Right cardiac atrium (tissue), 5 donors: ENCODE measurements around the gene GRIK4. TPM values are rescaled to one million over a fixed set of nuclear protein-coding genes. Genes with fewer than 3 reads are reported as not detected.

Source experiments
- ATAC-seq, 2 donors: fragments of 200-7000 bp; cut with Tn5 transposase; one replicate each; pipeline versions ENCODE4 v1.8.0 to v1.9.1; 2020; ENCODE audit warnings: moderate library complexity in 2 of 2, mild to moderate bottlenecking in 1 of 2
- DNase-seq, 3 donors: peaks; one replicate each; pipeline ENCODE4 v3.0.0-alpha.2; 2020
- H3K27ac ChIP-seq: one replicate; pipeline ENCODE4 v1.5.1; 2013; ENCODE audit warnings: mild to moderate bottlenecking, low read length, control low read depth, moderate library complexity
- H3K27me3 ChIP-seq: one replicate; pipeline ENCODE4 v1.6.1; 2013; ENCODE audit not compliant: control insufficient read depth, insufficient read depth
- H3K4me1 ChIP-seq: one replicate; pipeline ENCODE4 v1.6.1; 2013; ENCODE audit warnings: low read length; ENCODE audit not compliant: control insufficient read depth, insufficient read depth
- H3K4me3 ChIP-seq: one replicate; pipeline ENCODE4 v1.5.1; 2013; ENCODE audit warnings: low read length, control low read depth
- H3K9me3 ChIP-seq: one replicate; pipeline ENCODE4 v1.6.1; 2013; ENCODE audit warnings: low read length; ENCODE audit not compliant: control insufficient read depth
- WGBS: extraction: QIAGEN DNeasy Blood & Tissue Kit; methylation state at CpG from one replicate; pipeline ENCODE4 v1.1.7; 2013; 5-methylcytosine and 5-hydroxymethylcytosine counted together
- intact Hi-C, 4 donors: fragments of 100-400 bp; cut with DNase I; formaldehyde crosslinking; loops; one replicate each; pipeline versions ENCODE4 v1.11.0 to v1.14.0; 2022 to 2023
- polyA plus RNA-seq: library from polyadenylated mRNA; stranded (reverse); fragments of 200-250 nt; gene quantifications from one replicate; pipeline ENCODE4 v1.2.3, GENCODE V29; 2013
- total RNA-seq, 4 donors: library from RNA; stranded (reverse); fragmentation: NEBNext Ultra II Directional; extraction: Animal tissue kit (Norgen Biotek cat#: 25700); gene quantifications; one replicate each; pipeline ENCODE4 v1.2.1, GENCODE V29; 2021
- donor health status: healthy with polysubstance abuse.
- donor health status: DM: no; HTN: yes; CAD: no.
- donor health status: DM: no; HTN: no; CAD: no.
- donor health status: DM: no; HTN: yes; CAD: no; lungs with severe emphysema.
- donor health status: DM: yes; HTN: yes; CAD: no.

Gene GRIK4
- total and polyA plus RNA-seq, 5 donors = 0.32 to 3.4 (median 0.80) TPM; not detected in 1

DNA sequence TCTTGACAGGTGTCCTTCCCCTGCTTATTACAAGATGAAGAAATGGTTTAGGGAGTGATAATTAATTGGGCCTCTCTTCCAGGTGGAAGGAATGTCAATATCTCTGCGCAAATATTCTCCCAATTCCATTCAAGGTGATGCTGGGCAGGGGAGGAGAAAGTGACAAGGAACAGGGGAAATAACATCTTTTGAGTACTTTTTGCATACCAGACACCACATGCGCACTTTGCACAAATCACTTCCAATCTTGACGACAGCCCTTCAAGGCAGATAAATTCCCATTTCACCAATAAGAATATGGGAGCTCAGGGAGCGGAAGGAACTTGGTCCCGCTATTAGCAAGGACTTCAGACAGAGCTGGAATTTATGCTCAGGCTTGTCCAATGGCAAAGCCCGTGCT lies 367.2 kb downstream of the GRIK4 start:
- ATAC-seq (no peak), DNase-seq (no peak)
- intact Hi-C loops = no loop called here
- Histone ChIP-seq H3K27ac (no peak overlapping the region), H3K4me1 (peaks cover 5% of the 10 kb centered on the region), H3K9me3 (no peaks in the 10 kb centered on the region), H3K4me3 (no peak overlapping the region), H3K27me3 (no peaks in the 10 kb centered on the region)
- WGBS = 85% methylated on average over 6 of the region's 6 CpGs

DNA sequence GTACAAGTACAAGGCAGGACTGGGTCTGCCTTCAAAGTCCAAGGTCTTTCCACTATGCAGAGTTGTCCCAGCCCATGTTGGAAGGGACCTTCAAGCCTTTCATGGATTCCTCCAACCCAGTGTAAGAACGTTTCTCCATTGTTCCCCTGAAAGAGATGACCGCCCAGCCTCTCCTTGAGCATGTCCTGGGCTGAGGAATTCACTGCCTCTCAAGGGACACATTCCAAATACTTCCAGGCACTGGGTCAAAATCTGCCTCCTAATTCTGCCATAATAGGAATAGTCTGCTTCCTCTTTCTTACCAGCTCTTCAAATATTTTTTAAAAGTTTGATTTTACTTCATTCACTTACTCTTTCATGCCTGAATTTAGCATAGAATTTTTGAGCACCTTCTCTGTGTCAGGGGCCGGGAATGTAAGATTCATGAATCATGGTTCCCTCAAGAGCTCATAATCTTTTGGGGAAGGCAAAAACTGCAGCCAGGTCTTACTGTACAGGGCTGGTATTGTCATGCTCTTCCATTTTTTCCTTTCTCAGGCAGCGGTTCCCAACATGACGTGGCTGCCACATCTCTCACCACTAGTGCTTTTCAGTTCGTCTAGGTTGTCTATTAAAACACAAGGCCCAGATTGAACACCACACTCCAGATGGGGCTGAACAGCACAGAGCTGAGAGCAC lies 369.1 kb downstream of the GRIK4 start:
- DNase-seq (no peak), ATAC-seq (no peak)
- intact Hi-C loops = no loop called here
- Histone ChIP-seq H3K4me1 (peaks cover 5% of the 10 kb centered on the region), H3K9me3 (no peaks in the 10 kb centered on the region), H3K4me3 (no peak overlapping the region), H3K27ac (no peak overlapping the region), H3K27me3 (no peaks in the 10 kb centered on the region)
- WGBS = 67% methylated on average over 6 of the region's 6 CpGs

DNA sequence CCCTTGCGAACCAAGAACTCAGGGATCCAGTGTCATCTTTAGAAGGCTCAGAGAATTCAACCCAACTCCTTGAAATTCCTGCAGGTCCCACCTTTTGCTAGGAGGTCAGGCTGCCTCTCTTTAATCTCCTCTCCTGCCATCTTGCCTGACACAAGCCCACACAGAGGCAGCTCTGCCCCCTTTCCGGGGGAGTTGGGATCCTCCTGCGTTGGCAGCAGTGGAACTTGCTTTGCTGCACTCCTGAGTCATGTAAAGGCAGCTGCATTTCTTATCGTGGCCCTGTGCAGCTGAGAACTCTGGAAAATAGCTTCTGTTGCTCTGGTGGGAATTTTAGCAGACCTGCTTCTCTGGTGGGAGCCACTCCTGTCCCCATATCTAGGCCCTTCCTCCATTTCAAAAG lies 370.0 kb downstream of the GRIK4 start:
- no peak for DNase-seq
- 60% methylated on average over 4 of the region's 4 CpGs for WGBS
- Histone ChIP-seq H3K4me1 (peaks cover 5% of the 10 kb centered on the region), H3K27me3 (no peaks in the 10 kb centered on the region), H3K9me3 (no peaks in the 10 kb centered on the region), H3K27ac (no peak overlapping the region), H3K4me3 (no peak overlapping the region)
- intact Hi-C loops = no loop called here
- ATAC-seq = no peak

DNA sequence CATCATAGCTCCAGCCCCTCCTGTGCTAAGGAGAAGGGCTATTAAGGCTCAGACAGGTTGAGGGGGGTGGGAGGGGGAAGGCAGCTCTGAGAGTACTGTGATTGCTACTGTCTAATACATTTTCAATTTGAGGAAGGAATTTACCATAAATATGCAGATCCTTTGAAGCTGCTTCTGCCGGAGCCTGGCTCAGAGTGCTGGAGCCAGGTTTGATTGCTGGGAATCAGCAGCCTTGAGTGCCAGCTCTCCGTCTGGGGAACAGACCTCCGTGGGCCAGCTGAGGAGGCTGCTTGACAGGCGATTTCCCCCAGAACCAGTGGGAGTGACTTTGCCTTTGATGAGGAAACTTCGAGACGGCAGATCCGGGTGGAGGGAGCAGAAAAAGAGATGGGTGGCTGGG lies 370.6 kb downstream of the GRIK4 start:
- no peaks in the 10 kb centered on the region for H3K9me3 ChIP-seq
- no peak for ATAC-seq
- intact Hi-C loops = no loop called here
- no peak overlapping the region for H3K27ac ChIP-seq
- WGBS = 49% methylated on average over 7 of the region's 7 CpGs
- no peaks in the 10 kb centered on the region for H3K27me3 ChIP-seq
- H3K4me1 ChIP-seq = peaks cover 5% of the 10 kb centered on the region
- DNase-seq = no peak
- H3K4me3 ChIP-seq = no peak overlapping the region

DNA sequence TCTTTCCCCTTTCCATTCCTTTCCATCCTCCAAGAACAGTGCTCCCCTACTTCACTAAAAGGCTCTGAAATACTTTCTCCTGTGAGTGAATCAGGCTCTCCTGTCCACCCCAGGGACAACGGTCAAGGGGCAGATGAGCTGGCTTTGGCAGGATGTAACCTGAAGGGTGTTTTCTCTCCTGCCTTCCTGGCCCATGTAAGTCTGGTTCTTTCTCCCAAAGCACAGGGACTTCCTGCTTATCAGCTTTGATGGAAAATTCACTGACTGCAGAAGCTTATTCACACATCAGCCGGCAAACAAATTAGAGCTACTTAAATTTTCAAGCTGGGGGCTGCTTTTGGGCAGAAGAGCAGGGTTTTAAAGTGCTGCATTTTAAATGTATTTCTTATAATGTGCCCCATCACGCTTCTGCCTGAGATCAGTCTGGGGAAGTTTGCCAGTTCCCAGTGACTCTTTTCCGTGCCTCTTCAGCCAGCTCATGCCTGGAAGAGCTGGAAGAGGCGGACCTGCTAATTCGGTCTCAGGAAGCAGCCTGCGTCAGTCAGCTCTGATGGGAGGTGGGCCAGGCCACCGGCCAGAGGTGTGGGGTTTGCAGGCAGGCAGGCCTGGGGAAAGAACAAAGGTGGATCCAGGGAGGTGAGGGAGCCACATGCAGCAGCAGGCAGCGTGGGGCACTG lies 372.0 kb downstream of the GRIK4 start:
- intact Hi-C loops = no loop called here
- Histone ChIP-seq H3K4me3 (no peak overlapping the region), H3K4me1 (peaks cover 5% of the 10 kb centered on the region), H3K27me3 (no peaks in the 10 kb centered on the region), H3K9me3 (no peaks in the 10 kb centered on the region), H3K27ac (no peak overlapping the region)
- ATAC-seq = peak; percentile 83 to 95
- peak; percentile 71 to 79 (median 73) for DNase-seq
- 16% methylated on average over 9 of the region's 9 CpGs for WGBS

DNA sequence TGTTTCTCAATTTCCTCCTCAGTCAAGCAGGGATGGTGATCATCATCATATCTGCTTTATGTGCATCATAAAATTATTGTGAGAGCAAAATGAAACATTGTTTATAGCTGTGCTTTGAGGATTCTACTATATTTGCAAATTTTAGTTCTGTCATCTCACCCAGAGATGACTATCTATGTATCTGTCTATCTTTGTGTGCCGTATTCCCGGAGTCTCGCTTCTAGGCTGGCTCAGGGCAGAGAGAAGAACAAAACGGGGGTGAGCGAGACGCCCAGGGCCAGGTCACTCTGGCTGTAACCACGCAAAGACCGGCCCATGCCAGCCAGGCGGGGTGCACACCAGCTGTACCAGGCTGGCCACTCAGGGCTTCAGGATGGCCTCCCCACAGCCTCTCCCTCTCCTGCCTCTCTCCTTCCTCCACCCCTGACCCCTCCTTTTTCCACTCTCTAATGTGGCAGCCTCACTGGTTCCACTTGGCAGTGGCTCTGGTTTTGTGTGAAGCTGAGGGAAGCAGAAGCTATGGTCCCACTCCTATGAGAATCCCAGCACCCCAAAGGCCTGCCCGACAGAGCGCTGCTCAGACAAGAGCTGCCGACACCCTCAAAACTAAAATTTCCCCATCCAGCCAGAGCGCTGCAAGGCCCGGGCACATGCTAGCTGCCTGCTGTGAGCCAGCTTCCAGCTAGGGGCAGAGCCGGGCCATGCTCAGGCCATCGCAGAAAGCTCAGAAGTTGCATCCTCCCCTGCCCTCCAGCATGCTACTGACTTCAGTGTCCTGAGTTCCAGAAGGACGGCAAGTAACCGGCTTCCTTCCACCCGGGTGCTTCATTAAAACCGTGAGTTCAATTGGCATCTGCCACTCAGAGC lies 372.8 kb downstream of the GRIK4 start:
- no peak overlapping the region for H3K27ac ChIP-seq
- ATAC-seq = peak in 1 of 2 donors; percentile 46
- 91% methylated on average over 20 of the region's 20 CpGs for WGBS

DNA sequence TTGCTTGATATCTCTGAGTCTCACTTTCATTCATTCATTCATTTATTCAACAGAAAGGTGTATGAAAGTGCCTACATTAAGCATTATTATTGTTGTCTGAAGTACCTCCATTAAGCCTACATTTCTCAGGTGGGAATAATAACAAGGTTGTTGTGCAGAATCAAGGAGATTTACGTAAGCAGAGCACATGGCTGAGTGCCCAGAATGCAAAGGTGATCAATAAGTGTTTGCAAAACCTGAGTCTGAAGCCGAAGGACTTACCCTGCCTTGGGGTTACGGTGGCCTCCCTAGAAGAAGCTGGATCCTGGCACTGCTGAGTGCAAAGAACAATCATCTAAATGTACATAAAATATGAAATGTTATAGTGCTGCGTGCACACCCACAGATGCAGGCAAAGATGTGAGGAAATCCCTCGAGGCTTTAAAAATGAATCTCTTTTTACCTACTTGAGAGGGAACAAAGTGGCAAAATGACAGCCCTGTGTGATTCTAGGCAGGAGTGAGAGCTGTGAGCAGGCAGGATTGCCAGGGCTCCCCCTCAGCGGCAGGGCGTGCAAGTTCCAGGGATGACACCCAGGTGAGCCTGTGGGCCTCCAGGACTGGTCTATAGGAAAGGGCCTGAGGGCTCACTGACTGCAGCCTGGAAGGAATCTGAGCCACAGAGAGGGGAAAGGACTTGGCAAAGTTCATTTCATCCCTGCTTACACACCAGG lies 379.2 kb downstream of the GRIK4 start:
- no peak for DNase-seq
- Histone ChIP-seq H3K27ac (no peak overlapping the region), H3K9me3 (no peaks in the 10 kb centered on the region), H3K4me1 (no peaks in the 10 kb centered on the region), H3K27me3 (no peaks in the 10 kb centered on the region), H3K4me3 (no peak overlapping the region)
- ATAC-seq = no peak
- 92% methylated on average over 7 of the region's 7 CpGs for WGBS
- intact Hi-C loops = no loop called here

More for the DNA sequence above, 372.8 kb downstream of the GRIK4 start:
- Histone ChIP-seq H3K4me3 (no peak overlapping the region), H3K4me1 (peaks cover 5% of the 10 kb centered on the region), H3K27me3 (no peaks in the 10 kb centered on the region), H3K9me3 (no peaks in the 10 kb centered on the region)
- intact Hi-C loops = no loop called here
- DNase-seq = no peak

DNA sequence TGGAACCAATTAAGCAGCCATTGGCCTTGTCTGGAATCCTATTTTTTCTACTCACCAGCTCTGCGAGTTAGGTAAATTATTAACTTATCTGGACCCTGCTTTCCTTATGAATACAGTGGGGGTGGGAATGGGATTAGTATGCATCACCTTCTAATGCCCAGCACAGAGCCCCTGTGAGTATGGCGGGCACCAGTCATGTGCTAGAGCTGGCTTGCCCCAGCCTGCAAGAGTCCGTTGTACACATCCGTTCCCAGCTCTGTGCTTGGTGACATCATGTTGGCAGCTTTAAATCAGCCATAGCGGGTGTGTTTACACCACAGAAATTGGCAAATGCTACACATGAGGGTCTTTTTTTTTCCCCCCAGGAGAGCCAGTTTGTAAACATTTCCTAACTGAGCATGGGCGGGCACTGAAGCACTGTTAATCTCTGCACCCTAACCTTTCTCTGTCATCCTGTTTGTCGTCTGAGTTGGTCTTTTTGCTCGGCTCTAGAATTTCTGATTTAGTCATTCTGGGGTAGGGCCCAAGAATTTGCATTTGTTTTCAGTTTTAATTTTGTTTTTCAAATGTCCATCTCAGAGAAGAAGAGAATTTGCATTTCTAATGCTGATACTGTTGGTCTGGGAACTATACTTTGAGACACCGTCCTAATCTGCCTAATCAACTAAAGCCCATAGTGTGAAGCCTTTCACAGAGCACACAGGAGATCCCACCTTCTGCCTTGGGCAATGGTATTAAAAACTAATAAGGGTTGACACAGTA lies 382.1 kb downstream of the GRIK4 start:
- H3K4me1 ChIP-seq = no peaks in the 10 kb centered on the region
- 78% methylated on average over 9 of the region's 9 CpGs for WGBS
- H3K27ac ChIP-seq = no peak overlapping the region
- no peaks in the 10 kb centered on the region for H3K9me3 ChIP-seq
- DNase-seq (no peak), ATAC-seq (no peak)
- intact Hi-C loops = no loop called here
- H3K27me3 ChIP-seq = no peaks in the 10 kb centered on the region
- H3K4me3 ChIP-seq = no peak overlapping the region

DNA sequence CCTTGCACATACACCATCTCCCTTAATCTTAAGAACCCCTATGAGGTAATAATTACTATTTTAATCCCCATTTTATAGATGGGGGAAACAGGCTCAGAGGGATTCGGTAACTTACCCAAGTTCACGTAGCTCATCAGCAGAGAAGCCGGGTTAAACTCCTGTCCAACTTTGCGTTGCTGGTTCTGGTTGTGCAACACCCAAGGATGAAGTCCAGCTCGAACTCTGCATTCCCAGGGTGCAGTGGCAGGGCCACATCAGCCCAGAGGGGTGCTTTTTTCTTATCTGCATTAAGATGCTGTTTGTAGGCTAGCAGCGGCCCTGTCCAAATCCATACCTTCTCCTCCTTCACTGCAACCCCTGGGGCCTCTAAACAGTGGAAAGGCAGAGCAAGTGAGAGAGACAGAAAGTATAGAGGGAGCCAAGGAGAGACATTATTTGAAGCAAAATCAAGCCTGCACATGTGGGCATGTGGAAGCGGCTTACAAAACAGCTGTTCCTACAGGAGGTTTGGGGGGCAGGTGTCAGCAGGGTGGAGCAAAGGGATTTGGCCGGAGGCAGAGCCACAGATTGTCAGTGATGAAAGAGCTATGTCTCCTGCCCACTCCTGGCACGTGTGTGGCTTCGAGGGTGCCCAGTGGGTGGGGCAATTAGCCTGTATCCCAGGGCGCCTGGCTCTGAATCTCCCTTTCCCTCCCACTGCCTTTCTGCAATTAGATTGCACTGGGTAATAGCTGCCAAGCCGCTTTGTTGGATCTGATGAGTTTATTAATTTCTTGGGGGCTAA lies 382.8 kb downstream of the GRIK4 start:
- DNase-seq (no peak), ATAC-seq (no peak)
- no peaks in the 10 kb centered on the region for H3K9me3 ChIP-seq
- H3K4me1 ChIP-seq = no peaks in the 10 kb centered on the region
- intact Hi-C loops = no loop called here
- no peak overlapping the region for H3K27ac ChIP-seq
- H3K4me3 ChIP-seq = no peak overlapping the region
- H3K27me3 ChIP-seq = no peaks in the 10 kb centered on the region
- WGBS = 67% methylated on average over 12 of the region's 12 CpGs

DNA sequence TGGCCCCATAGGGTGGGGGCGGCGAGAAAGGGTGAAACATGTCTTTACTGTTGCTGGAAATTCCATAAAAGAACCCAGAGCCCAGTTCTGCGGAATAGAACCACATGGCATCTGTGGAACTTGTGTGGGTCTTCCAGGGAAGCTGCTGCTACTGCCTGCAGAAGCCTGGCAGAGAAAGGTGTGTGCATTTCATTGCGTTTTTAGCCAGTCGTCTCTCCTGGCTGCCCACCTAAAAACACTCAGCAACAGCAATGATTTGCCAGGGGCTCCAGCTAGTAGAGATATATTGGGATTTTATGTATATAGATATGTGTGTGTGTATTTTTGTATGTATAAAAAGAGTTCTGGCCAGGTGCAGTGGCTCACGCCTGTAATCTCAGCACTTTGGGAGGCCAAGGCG lies 385.1 kb downstream of the GRIK4 start:
- Histone ChIP-seq H3K9me3 (no peaks in the 10 kb centered on the region), H3K4me1 (no peaks in the 10 kb centered on the region), H3K27ac (no peak overlapping the region), H3K4me3 (no peak overlapping the region), H3K27me3 (no peaks in the 10 kb centered on the region)
- DNase-seq (no peak), ATAC-seq (no peak)
- 93% methylated on average over 7 of the region's 7 CpGs for WGBS
- intact Hi-C loops = no loop called here
